HG02840 (cell line): ENCODE data around the gene KCNC3.
A peak's percentile ranks its signal among the peaks of the same experiment; 100 is the strongest.

ENCODE experiments used
- ATAC-seq: cut with Tn5 transposase; IDR thresholded peaks from one replicate; pipeline ENCODE4 v1.9.1; 2021; ENCODE audit warnings: mild to moderate bottlenecking, moderate library complexity, moderate number of reproducible peaks; ENCODE audit not compliant: unreplicated experiment, low FRiP score

Gene KCNC3

DNA sequence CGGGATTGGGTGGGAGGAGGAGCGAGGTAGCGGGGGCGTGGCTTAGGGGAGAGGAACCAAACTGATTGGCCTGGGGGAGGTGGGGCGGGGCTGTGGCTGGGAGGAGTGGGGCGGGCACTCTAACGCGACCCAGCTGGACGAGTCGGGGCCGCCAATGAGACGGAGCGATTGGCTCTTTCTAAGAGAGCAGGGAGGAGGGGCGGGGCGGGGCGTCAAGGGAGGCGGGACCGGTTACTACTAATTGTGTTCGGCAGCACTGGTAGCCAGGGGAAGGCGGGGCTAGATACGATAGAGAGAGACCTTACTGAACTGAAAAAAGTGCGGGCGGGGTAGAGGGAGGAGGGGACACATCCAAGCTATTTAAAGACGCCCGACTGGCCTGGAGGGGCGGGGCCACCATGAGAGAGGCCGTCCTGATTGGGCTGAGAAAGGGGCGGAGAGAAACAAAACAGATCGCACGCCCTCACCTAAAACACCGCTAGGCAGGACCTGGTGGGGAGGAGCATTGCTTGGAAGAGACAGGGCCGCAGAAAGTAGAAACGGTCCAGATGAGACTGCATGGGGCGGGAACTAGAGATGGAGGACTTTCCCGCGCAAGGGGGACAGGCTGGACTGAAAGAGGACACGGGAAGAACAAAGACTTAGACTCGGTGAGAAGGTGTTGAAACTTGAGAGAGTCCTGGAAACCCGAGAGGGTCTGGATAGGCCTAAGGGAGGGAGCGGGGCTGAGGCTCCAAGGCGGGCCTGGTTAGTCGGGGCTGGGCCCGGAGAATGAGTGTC, at the start of gene KCNC3:
Gene KCNC3, minus strand, starts transcription at position 232 of the 780 bp plus-strand sequence. CDS start 295 bp downstream, outside the sequence.
- ATAC-seq: peak; percentile 50

DNA sequence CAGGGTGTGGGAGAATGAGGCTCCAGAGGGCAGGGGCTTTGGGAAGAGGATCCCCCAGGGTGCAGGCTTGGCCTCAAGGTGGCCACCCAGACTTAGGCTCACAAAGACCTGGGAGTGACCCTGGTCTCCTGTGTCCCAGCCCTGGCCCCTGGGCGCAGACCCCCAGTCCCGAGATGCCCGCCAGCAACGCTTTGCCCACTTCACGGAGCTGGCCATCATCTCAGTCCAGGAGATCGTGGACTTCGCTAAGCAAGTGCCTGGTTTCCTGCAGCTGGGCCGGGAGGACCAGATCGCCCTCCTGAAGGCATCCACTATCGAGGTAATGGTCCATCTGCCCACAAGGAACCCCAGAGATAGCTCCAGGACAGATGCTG, 49.7 kb upstream of the KCNC3 start:
- no peak for ATAC-seq

DNA sequence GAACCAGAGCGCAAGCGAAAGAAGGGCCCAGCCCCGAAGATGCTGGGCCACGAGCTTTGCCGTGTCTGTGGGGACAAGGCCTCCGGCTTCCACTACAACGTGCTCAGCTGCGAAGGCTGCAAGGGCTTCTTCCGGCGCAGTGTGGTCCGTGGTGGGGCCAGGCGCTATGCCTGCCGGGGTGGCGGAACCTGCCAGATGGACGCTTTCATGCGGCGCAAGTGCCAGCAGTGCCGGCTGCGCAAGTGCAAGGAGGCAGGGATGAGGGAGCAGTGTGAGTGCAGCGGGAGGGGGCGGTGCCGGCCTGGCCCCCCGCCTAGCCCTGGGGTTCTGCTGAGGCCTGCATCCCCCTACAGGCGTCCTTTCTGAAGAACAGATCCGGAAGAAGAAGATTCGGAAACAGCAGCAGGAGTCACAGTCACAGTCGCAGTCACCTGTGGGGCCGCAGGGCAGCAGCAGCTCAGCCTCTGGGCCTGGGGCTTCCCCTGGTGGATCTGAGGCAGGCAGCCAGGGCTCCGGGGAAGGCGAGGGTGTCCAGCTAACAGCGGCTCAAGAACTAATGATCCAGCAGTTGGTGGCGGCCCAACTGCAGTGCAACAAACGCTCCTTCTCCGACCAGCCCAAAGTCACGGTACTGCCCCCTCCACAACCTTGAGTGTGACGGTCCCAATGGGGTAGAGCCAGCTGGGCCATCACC, 49.1 kb upstream of the KCNC3 start:
- ATAC-seq: no peak

DNA sequence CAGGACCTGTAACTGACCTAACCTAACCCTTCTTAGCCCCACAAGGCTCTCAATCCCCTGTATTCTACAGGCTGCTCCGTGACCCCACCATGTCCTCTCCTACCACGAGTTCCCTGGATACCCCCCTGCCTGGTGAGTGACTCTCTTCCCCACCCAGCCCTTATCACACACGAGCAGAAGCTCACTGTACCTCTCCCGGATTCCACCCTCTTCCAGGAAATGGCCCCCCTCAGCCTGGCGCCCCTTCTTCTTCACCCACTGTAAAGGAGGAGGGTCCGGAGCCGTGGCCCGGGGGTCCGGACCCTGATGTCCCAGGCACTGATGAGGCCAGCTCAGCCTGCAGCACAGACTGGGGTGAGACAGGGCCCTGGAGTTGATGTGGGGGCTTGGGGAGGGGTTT, 48.3 kb upstream of the KCNC3 start:
- ATAC-seq: no peak

DNA sequence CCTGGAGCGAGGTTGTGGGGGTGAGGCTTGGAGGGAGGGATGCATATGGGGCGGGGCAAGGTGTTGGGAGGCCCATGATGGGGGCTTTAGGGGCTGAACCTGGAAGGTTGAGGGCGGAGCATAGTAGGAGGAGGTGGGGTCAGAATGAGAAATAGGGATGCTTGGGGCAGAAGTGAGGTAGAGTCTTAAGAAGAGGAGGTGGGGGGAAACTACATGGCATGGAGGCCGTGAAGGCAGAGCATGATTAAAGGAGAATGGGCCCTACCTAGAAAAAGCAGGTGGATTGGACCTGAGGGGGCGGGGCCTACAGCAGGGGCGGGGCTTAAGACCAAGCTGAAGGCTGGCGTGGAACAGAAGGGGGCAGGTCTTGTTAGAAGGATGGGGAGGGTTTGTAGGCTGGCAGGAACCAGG, 47.9 kb upstream of the KCNC3 start:
- ATAC-seq: no peak

DNA sequence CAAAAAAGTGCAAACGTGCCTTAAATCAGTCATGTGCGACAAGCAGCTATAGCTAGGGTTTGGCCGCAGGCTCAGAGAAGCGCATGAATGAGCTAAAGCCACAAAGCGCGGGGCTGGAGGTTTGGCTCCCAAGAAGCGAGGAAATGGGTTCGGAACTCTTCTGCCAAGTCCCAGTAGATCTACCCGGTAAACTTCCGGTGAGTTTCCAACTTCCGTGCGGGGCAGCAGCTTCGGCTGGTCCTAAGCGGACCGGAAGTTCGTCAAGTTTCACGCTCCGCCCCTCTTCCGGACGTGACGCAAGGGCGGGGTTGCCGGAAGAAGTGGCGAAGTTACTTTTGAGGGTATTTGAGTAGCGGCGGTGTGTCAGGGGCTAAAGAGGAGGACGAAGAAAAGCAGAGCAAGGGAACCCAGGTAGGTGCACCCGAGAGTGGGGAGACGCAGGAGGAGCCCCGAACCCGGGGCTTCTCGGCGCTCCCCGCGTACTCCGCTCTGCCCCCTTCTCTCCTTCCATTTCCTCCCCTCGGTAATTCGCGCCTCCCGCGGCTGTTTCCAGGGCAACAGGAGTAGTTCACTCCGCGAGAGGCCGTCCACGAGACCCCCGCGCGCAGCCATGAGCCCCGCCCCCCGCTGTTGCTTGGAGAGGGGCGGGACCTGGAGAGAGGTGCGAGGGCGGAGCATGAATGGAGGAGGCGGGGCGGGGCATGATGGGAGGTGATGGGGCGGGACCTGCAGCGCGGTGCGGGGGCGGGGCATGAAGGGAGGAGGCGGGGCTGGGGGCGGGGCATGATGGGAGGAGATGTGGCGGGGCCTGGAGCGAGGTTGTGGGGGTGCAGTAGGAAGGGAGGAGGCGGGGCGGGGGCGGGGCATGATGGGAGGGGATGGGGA, 47.2 kb upstream of the KCNC3 start, which contains the start of gene NR1H2:
Gene NR1H2, plus strand, starts transcription at position 292 of the 885 bp plus-strand sequence. CDS start 1,149 bp downstream, outside the sequence.
- ATAC-seq: peak; percentile 86

DNA sequence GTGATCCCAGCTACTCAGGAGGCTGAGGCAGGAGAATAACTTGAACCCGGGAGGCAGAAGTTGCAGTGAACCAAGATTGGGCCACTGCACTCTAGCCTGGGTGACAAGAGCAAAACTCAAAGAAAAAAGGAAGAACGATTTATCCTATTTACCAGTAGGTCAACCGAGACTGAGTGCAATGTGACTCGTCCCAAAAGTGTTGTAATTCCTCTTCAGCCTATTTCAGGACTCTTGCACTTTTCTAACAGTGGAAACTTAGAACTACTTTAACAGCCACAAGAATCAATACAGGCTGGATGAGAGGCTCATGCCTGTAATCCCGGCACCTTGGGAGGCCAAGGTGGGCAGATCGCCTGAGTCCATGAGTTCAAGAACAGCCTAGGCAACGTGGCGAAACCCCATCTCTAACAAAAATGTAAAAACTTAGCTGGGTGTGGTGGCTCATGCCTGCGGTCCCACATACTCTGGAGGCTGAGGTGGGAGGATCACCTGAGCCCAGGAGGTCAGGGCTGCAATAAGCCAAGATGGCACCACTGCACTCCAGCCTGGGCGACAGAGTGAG, 42.8 kb upstream of the KCNC3 start:
- no peak for ATAC-seq

DNA sequence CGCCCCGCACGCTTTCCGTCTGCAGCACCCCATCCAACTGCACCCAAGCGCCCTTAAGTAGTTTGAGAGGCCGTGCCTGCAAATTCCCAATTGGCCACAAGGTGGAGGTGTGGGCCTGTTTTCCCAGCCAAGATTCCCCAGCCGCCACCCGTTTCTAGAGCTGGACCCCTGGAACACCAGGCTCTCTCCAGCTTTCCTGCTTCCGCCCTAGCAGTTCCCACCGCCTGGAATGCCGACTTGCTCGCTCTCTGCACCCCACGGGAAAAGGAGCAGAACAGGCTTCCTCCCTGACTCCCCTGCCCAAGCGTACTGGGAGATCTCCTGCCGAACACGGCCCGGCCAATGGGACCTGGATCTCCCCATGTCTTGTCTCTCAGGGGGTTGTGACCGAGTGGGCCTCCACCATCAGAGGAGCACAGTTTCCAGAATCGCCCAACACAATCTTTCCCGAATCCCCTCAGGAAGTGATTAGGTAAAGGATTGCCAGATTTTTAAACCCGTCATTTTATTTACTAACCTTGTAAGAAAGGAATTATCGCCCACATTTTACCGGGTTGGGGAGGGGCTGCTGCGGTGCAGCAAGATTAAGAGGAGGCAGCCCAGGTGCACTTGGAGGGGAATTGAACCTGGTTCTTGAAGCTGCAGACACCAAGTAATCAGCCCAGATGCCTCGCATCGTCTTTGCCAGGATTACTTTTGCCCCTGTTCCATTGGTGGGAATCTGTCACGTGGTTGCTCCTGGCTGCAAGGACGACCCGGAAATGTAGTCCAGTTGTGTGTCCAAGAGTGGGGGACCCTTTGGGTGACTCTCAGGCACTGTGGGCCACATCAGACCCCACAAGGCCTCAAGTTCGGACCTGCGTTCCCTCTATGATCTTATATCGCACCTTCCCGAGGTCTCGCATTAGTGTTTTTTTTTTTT, 39.7 kb upstream of the KCNC3 start:
- ATAC-seq: peak; percentile 48

DNA sequence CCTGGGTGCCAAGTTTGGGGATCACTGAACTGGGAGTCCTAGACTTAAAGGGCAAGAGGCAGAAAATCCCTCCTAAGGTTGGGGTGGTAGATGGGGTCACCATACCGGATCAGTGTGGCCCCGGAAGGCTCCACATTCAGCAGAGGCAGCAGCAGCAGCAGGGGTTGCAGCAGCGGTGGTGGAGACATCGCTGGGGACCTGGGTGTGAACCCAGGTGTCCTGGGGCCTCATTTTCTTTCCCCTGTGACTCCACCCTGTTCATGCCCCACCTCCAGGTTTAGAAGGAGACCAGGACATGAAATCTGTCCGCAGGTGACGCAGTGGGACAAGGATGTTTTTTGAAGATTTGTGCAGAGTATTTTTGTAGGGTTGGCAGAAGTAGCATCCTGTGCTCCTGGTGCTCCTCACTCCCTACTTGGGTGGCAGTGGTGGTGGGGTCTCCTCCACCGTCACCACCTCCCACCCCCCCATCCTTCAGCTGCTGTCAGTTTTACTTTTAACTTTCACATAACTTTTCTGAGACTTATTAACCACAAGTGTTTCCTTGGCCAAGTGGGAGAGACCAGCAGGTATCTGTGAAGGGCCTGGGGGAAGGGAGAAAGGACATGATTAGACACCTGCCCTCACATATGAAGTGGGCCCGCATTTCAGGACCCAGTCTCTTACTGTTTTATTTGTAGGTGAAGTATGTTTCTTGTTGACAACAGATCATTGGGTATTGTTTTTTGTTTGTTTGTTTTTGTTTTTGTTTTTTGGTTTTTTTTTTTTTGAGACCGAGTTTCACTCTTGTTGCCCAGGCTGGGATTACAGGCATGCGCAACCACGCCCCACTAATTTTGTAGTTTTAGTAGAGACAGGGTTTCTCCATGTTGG, 36.5 kb upstream of the KCNC3 start, which contains the start of gene NAPSA:
Gene NAPSA, minus strand, starts transcription at position 206 of the 873 bp plus-strand sequence. Its CDS starts 18 bp downstream, at position 188.
- no peak for ATAC-seq

DNA sequence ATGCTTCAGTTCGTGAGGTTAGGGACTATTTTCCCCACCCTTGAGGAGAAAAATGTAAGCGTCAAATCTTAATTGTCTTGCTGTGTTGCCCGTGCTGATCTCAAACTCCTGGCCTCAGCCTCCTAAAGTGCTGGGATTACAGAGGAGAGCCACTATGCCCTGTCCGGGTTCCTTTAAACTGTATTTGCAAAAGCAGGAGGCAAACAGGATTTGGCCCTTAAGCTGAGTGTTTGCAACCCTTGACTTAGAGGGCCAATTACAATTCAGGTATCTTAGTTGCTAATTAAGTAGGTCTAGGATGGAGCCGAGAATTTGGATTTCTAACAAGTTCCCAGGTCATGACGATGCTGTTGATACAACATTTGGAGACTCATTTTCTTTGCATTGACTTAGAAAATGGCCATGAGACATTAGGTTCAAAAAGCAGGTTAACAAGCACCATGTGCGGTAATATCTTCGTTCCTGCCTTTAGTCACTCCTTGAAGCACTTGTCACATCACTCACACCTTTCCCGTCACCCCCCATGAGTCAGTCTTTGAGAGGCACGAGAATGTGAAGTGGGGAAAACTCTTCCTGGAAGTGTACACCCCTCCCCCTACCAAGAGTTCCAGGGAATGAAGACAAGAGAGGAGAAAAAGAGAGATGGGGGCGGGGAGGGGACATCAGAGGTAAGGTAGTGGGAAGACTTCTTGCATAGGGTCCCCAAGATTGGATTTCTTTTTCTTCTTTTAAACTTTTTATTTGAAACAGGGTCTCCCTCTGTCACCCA, 33.7 kb upstream of the KCNC3 start:
- no peak for ATAC-seq

DNA sequence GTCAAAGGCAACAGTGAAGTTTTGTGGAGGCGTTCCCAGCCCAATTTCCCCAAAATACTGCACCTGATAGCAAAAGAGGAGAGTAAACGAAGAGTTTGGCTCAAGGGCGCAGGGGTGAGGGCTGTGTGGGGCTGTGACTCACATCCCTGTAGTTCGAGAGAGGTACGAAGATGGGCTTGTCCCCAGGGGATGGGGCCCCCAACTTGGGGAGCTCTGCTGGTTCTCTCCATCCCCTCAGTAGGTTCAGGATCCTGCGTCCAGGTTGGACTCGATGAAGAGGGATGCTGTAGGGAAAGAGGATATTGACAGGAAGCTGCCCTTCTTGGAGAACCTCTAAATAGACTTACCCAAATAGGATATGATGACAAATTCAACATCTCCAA, 32.8 kb upstream of the KCNC3 start:
- no peak for ATAC-seq

DNA sequence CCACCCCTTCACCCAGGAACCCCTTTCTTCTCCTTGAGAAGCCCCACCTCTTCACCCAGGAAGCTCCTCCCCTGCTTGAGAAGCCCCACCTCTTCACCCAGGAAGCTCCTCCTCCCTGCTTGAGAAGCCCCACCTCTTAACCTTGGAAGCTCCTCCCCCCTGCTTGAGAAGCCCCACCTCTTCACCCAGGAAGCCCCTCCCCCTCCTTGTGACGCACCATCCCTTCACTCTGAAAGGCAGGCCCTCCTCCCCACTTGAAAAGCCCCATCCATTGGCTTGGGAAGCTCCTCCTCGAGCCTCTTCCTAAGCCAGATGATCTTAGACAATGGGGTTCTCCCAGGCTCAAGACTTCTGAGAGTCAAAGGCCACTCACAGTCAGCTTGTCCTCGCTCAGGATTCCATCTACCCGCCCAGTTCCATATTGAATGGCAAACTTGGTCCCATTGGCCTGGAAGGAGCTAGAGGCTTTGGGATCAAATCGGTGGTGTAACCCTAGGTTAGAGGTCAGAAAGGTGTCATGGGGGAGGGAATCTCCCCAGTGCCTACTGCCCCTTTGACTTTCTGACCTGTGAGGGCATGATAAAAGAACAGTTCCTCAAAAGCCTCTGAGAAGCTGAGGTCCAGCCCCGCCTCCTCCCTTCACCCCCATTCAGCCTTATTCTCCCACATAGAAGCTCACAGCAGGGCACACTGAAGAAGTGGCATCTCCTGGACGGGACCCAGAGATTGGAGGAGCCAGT, 32.3 kb upstream of the KCNC3 start:
- ATAC-seq: no peak

DNA sequence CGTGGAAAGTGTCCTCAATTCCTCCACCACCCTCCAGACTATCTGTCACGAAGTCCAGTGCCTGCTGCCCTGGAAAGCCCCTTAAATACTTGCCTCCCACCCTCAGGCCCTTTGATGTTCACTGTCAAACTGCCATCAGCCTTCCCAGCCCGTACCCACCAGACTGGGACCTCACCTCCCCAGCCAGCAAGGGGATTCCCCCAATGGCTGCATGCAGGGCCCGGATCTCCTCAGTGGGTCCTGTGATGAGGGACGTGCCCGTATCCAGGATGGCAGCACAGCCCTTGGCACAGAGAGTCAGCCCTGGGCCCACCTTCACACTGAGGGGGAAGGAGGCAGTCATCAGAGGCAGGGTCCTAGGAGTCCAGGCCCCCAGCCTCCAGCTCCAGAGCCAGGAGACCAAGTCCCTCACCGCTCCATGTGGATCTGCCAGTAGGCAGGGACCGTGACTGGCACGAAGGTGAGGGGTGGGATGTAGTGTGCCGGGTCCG, 30.2 kb upstream of the KCNC3 start:
- ATAC-seq: no peak

DNA sequence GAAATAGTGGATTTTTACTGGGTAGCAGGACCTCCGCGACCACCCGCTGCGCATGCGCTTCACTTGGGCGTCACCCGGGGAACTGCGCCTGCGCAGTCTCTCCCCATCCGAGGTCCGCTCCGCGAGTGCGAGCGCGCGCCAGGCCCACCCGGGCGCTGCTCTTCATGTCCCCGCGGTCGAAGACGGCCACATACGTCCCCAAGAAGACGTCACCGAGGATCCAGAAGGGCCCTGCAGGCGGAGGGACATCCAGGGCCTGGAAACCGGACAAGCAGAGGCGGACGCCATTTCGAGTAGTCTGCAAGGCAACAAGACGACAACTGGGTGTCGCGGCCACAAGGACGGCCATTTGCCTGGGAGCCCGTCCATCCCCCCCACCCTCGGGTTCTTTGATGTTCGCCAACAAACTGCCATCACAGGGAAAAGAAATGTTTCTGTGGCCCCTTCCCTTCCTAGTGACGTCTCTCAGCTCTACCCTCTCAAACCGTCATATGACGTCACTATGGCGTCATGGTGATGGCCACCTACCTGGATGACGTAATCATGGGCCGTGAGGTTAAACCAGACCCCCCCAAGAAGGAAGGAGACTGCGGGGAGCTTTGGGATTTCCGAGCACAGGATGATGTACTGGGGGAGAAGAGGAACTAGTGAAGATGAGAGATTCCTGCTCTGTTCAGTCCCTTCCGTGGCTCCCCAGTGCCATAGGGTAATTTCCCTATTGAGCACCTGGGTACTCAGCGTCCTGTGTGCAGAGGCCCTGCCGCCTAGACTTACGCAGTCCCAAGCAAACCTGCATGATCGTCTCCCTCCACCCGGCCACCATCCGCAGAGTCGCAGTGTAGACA, 29.5 kb upstream of the KCNC3 start:
- ATAC-seq: no peak

DNA sequence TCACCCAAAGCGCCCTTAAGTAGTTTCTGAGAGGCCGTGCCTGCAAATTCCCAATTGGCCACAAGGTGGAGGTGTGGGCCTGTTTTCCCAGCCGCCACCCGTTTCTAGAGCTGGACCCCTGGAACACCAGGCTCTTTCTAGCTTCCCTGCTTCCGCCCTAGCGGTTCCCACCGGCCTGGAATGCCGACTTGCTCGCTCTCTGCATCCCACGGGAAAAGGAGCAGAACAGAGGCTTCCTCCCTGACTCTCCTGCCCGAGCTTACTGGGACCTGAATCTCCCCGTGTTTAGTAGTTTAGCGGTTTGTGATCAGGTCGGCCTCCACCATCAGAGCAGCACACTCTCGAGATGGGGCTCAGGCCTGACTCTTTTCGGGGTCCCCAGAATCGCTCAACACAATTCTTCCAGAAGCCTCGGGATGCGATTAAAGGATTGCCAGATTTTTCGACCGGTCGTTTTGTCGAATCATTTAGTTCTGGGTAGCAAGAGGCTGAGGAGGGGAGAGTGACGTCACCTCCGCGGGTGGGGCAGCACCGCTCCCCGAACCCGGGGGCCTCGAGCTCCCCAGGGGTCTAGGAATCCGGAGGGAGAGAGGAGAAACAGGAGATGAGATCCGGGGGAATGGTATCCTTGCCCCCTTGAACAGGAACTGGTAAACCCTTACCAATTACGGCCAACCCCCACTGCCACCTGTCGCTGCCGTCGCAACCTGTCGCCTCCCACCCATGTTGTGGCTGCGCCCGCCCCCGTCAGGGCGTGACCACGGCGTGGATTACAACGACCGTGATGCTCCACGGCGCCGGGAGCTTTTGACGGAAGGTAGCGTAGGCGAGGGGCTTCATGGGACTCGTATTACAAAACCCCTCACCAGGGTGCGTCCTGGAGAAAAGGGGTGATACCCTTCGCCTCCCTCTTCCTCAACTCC, 28.3 kb upstream of the KCNC3 start:
- peak; percentile 50 for ATAC-seq
